Measurements from ENCODE around the gene CLEC11A. TPM values are rescaled to one million over a fixed set of nuclear protein-coding genes. Genes with fewer than 3 reads are reported as not detected.

CLEC11A gene
- total and polyA plus RNA-seq, 9 of the 15 experiments (the other 6 are each of a cell fraction or from before 2014, with no cell fraction given): 0.39 to 43.9 (median 3.4) TPM

- TF ChIP-seq NR4A1 (CRISPR knock-in tag; IDR thresholded peaks at IDR 0.05) (no peak), NR4A1 (tag; IDR thresholded peaks at IDR 0.05) (peak; percentile 83; the same call in 1 of the 2 replicates), AFF4 (CRISPR knock-in tag; IDR thresholded peaks at IDR 0.05) (no peak), ZNF740 (CRISPR knock-in tag; IDR thresholded peaks at IDR 0.05) (no peak), ZNF740 (tag; IDR thresholded peaks at IDR 0.05) (peak in 1 of 2 experiments; percentile 61; a peak in 1 of 4 replicates), IRF9 (tag; IDR thresholded peaks at IDR 0.05) (0 out of 2 replicates have a peak, but pooled peaks have one; percentile 25), NCOR1 (IDR thresholded peaks at IDR 0.05) (no peak), CREB3 (tag; conservative IDR thresholded peaks at IDR 0.05; ENCODE audit: low read depth) (0 out of 2 replicates have a peak, but pooled peaks have one; percentile 65), MEF2D (tag; conservative IDR thresholded peaks at IDR 0.05; ENCODE audit: low read depth) (peak; percentile 66; the same call in 1 of the 2 replicates)
These were observed 26.3 kb downstream of the CLEC11A start (continued) for GRCh38 chr19:50749490-50749889.
